HL-60 (cell line): ENCODE data around the gene EPB41L4B.

Source experiments
- CTCF ChIP-seq: IDR thresholded peaks from one replicate; pipeline ENCODE4 v1.5.1; 2011; ENCODE audit warnings: low read length, control low read depth, inconsistent platforms; ENCODE audit not compliant: insufficient read depth
- GABPA ChIP-seq: IDR thresholded peaks from 2 replicates; pipeline ENCODE4 v1.6.1; 2012; ENCODE audit warnings: low read depth
- POLR2AphosphoS5 ChIP-seq: IDR thresholded peaks from 2 replicates; pipeline ENCODE4 v1.6.1; 2012; ENCODE audit warnings: low read depth

DNA sequence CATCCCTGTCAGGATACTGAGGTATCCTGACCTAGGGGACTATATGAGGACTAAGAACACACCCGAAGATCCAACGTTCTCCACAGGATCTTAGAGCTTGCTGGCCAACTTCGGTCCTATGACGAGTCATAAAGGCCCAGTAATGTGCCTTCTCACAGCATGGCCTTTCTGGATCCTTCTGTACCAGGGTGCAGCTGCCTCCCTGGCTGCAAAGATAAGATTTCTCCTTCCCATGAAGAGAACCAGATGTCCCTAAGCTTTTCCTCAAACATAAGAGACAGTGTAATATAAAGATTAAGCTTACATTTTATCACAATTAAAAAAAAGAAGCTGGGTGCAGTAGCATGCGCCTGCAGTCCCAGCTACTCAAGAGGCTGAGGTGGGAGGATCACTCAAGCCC, 18.3 kb downstream of the EPB41L4B start:
- TF ChIP-seq CTCF (no peak), GABPA (no peak), POLR2AphosphoS5 (no peak)
